ENCODE measurements around the gene FXYD2. TPM values are rescaled to one million over a fixed set of nuclear protein-coding genes. Genes with fewer than 3 reads are reported as not detected.

The FXYD2 gene
- total RNA-seq, 1 donor from 2014 or later: 1.3 TPM

GRCh38 chr11:117832511-117832910, 8.0 kb upstream of the FXYD2 start:
- H3K9me3 ChIP-seq (replicated peaks): no peaks in the 10 kb centered on the region
- H3K27ac ChIP-seq (replicated peaks): no peak overlapping the region
- no peak overlapping the region for H3K4me3 ChIP-seq
- TF ChIP-seq, protein P1, sequence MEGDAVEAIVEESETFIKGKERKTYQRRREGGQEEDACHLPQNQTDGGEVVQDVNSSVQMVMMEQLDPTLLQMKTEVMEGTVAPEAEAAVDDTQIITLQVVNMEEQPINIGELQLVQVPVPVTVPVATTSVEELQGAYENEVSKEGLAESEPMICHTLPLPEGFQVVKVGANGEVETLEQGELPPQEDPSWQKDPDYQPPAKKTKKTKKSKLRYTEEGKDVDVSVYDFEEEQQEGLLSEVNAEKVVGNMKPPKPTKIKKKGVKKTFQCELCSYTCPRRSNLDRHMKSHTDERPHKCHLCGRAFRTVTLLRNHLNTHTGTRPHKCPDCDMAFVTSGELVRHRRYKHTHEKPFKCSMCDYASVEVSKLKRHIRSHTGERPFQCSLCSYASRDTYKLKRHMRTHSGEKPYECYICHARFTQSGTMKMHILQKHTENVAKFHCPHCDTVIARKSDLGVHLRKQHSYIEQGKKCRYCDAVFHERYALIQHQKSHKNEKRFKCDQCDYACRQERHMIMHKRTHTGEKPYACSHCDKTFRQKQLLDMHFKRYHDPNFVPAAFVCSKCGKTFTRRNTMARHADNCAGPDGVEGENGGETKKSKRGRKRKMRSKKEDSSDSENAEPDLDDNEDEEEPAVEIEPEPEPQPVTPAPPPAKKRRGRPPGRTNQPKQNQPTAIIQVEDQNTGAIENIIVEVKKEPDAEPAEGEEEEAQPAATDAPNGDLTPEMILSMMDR (IDR thresholded peaks at IDR 0.05; ENCODE audit: borderline replicate concordance): no peak
- DNase-seq: no peak
- intact Hi-C loops (cut with micrococcal nuclease): no loop called here
- H3K36me3 ChIP-seq: peaks cover 6% of the 10 kb centered on the region
- H3K27me3 ChIP-seq (ENCODE audit: low read depth): peaks cover 10% of the 10 kb centered on the region
- peaks cover 49% of the 10 kb centered on the region for H3K4me1 ChIP-seq

DNA sequence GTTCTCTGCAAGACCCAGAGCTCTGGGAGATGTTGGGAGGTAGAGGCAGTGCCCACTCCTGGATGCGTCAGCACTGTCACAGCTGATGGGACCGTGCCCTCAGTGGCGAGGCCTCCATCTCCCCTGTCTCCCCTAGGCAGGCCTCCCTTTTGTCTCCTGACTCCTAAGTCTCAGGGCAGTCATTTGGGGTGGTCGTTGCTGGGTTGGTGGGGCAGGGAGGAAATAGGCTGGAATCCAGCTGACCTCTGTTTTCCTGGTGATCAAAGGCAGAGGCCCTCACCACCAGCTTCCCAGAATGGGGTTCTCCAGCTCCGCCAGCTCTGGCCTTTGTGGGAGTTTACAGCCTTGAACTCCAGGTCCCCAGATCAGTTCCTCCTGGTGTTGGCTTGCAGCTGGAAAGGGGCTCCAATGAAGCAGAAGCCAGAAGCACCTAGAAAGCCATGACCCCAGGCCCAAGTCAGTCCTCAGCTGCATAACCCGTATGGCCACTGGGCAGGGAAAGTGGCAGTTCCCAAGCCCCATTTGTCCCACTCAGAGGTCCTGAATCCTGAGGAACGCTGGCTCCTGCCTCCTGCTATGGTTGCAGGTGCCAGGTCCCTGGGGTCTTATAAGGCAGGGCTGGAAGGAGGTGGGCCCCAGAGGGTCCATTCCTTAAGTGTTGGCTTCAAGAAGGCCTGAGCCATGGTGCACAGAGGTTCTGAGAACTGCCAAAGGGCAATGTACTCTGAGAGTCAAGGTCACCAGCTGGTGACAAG, 7.3 kb upstream of the FXYD2 start:
- no peak overlapping the region for H3K4me3 ChIP-seq
- peaks cover 10% of the 10 kb centered on the region for H3K27me3 ChIP-seq (ENCODE audit: low read depth)
- H3K4me1 ChIP-seq: peaks cover 49% of the 10 kb centered on the region
- no peak overlapping the region for H3K27ac ChIP-seq (replicated peaks)
- DNase-seq: no peak
- TF ChIP-seq, protein P1 (IDR thresholded peaks at IDR 0.05; ENCODE audit: borderline replicate concordance): no peak
- intact Hi-C loops (cut with micrococcal nuclease): no loop called here
- no peaks in the 10 kb centered on the region for H3K9me3 ChIP-seq (replicated peaks)
- H3K36me3 ChIP-seq: no peaks in the 10 kb centered on the region

DNA sequence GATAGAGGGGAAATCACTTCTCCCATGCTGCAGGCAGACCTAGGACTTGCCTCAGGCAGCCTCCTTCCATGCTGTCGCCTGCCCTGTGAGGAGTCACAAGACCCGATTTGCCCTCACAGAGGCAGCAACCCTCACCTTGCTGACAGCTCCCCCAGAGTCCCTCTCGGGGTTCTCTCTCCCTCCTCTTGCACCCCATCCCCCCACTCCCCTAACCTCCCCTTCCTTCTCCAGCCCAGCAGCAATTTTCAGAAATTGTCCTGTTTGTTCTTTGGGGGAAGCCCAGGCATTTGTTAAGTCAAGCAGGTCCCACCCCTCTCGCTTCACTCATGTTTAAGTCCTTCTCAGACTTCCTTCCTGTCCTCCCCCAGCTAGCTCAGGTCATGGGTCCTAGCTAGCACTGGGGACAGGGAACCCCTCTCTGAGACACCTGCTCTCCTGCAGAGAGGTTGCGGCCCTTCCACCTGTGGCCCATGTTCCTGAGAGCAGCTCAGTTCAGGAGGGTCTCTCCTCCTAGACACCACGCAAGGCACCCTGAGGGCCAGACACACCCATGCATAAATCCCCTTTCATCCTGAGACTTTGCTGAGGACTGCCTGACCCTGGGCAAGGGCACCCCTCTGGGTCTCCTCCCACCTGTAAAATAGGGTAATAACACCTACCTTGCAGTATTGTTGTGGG, 6.3 kb upstream of the FXYD2 start:
- Histone ChIP-seq H3K4me1 (peaks cover 51% of the 10 kb centered on the region), H3K9me3 (replicated peaks) (no peaks in the 10 kb centered on the region), H3K27ac (replicated peaks) (no peak overlapping the region), H3K4me3 (no peak overlapping the region), H3K36me3 (no peaks in the 10 kb centered on the region), H3K27me3 (ENCODE audit: low read depth) (peaks cover 10% of the 10 kb centered on the region)
- intact Hi-C loops (cut with micrococcal nuclease): no loop called here
- TF ChIP-seq, protein P1 (IDR thresholded peaks at IDR 0.05; ENCODE audit: borderline replicate concordance): no peak
- no peak for DNase-seq

DNA sequence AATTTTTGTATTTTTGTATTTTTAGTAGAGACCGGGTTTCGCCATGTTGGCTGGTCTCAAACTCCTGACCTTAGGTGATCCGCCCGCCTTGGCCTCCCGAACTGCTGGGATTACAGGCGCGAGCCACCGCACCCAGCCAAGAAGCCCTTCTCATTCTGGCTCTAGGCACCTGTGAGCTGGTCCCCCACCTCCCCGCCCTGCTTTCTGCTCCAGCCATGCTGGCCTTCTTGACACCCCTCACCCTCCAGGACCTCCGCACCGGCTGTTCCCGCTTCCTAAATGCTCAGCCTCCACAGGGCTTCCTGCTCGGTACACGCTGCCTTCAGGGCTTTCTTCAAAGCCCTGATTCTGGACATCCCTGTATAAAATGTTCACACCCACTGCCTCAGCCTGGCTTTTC, 5.5 kb upstream of the FXYD2 start:
- peaks cover 10% of the 10 kb centered on the region for H3K27me3 ChIP-seq (ENCODE audit: low read depth)
- intact Hi-C loops (cut with micrococcal nuclease): no loop called here
- no peak overlapping the region for H3K4me3 ChIP-seq
- H3K9me3 ChIP-seq (replicated peaks): no peaks in the 10 kb centered on the region
- no peak for DNase-seq
- peaks cover 58% of the 10 kb centered on the region for H3K4me1 ChIP-seq
- no peaks in the 10 kb centered on the region for H3K36me3 ChIP-seq
- H3K27ac ChIP-seq (replicated peaks): no peak overlapping the region
- TF ChIP-seq, protein P1 (IDR thresholded peaks at IDR 0.05; ENCODE audit: borderline replicate concordance): no peak

- no peaks in the 10 kb centered on the region for H3K36me3 ChIP-seq
- H3K4me1 ChIP-seq: peaks cover 65% of the 10 kb centered on the region
- DNase-seq: no peak
- H3K4me3 ChIP-seq: no peak overlapping the region
- peak overlapping the region; percentile 56 for H3K27ac ChIP-seq (replicated peaks)
- intact Hi-C loops (cut with micrococcal nuclease): no loop called here
- H3K9me3 ChIP-seq (replicated peaks): no peaks in the 10 kb centered on the region
- TF ChIP-seq, protein P1 (IDR thresholded peaks at IDR 0.05; ENCODE audit: borderline replicate concordance): no peak
- peaks cover 10% of the 10 kb centered on the region for H3K27me3 ChIP-seq (ENCODE audit: low read depth)
Observed at GRCh38 chr11:117829369-117829725, 4.8 kb upstream of the FXYD2 start.

Measured in left ventricle myocardium inferior (tissue), 1 donor.